HepG2 (cell line): ENCODE data around the gene PRPSAP1. TPM values are rescaled to one million over a fixed set of nuclear protein-coding genes. Genes with fewer than 3 reads are reported as not detected.

ENCODE experiments used
- ATF4 ChIP-seq, 2 experiments: fragments of 450-650 bp in 1 of 2; sonication (generic) in 1 of 2; formaldehyde crosslinking; IDR thresholded peaks; 2 replicates each; pipeline versions ENCODE4 v1.5.0 to v1.8.0; 2020 to 2022; ENCODE audit warnings: mild to moderate bottlenecking in 1 of 2, missing genetic modification reagents in 1 of 2
- FOXP4 ChIP-seq: sonication (generic); formaldehyde crosslinking; IDR thresholded peaks from 2 replicates; pipeline ENCODE4 v1.4.0; 2020; ENCODE audit warnings: missing genetic modification reagents
- GMEB1 ChIP-seq: sonication (generic); formaldehyde crosslinking; IDR thresholded peaks from 2 replicates; pipeline ENCODE4 v1.5.1; 2020; ENCODE audit warnings: missing genetic modification reagents, mild to moderate bottlenecking, borderline replicate concordance
- HMG20A ChIP-seq: IDR thresholded peaks from 2 replicates; pipeline ENCODE4 v1.6.1; 2016; ENCODE audit warnings: borderline replicate concordance
- IRF9 ChIP-seq: sonication (generic); formaldehyde crosslinking; IDR thresholded peaks from 2 replicates; pipeline ENCODE4 v1.8.0; 2022; ENCODE audit warnings: missing genetic modification reagents, mild to moderate bottlenecking, borderline replicate concordance
- KAT8 ChIP-seq: IDR thresholded peaks from 2 replicates; pipeline ENCODE4 v1.6.1; 2016; ENCODE audit warnings: missing genetic modification reagents, missing compliant biosample characterization
- MEF2D ChIP-seq: sonication (generic); formaldehyde crosslinking; IDR thresholded peaks from 2 replicates; pipeline ENCODE4 v1.5.1; 2020; ENCODE audit warnings: mild to moderate bottlenecking, missing genetic modification reagents
- MYC ChIP-seq: sonication (generic); formaldehyde crosslinking; IDR thresholded peaks from 2 replicates; pipeline ENCODE4 v1.9.0; 2021; ENCODE audit warnings: missing genetic modification reagents, borderline replicate concordance
- NFKB2 ChIP-seq: sonication (generic); formaldehyde crosslinking; IDR thresholded peaks from 2 replicates; pipeline ENCODE4 v1.4.0; 2020; ENCODE audit warnings: missing genetic modification reagents, borderline replicate concordance
- PHF8 ChIP-seq: sonication (generic); formaldehyde crosslinking; IDR thresholded peaks from 2 replicates; pipeline ENCODE4 v1.5.0; 2020; ENCODE audit warnings: missing genetic modification reagents
- SAP130 ChIP-seq: IDR thresholded peaks from 2 replicates; pipeline ENCODE4 v1.6.1; 2016; ENCODE audit warnings: low read depth
- SIN3B ChIP-seq: fragments of 150-350 bp; IDR thresholded peaks from 2 replicates; pipeline ENCODE4 v1.6.1; 2014; ENCODE audit warnings: low read length
- SOX13 ChIP-seq, 3 experiments: fragments of 450-650 bp in 1 of 3; sonication (generic) in 1 of 3; formaldehyde crosslinking in 1 of 3; IDR thresholded peaks in 2 of 3; conservative IDR thresholded peaks in 1 of 3; 2 replicates each; pipeline versions ENCODE4 v1.5.0 to v1.6.1; 2016 to 2020; ENCODE audit warnings: antibody characterized with exemption in 1 of 3, mild to moderate bottlenecking in 1 of 3, missing compliant biosample characterization in 1 of 3, missing genetic modification reagents in 1 of 3, moderate library complexity in 1 of 3
- YEATS4 ChIP-seq: sonication (generic); formaldehyde crosslinking; IDR thresholded peaks from 2 replicates; pipeline ENCODE4 v1.4.0; 2020; ENCODE audit warnings: missing genetic modification reagents, borderline replicate concordance
- ZNF142 ChIP-seq: sonication (generic); formaldehyde crosslinking; IDR thresholded peaks from 2 replicates; pipeline ENCODE4 v1.4.0; 2020; ENCODE audit warnings: missing genetic modification reagents
- ZNF343 ChIP-seq: sonication (generic); formaldehyde crosslinking; IDR thresholded peaks from 2 replicates; pipeline ENCODE4 v1.4.0; 2020; ENCODE audit warnings: mild to moderate bottlenecking, missing genetic modification reagents
- polyA plus RNA-seq, 8 experiments: library from polyadenylated mRNA; depleted of rRNA in 3 of 8; stranded (reverse) in 7 of 8; unstranded in 1 of 8; fragments of >200 nt; fragmentation: Illumina TruSeq in 4 of 8; extraction: Trizol in 4 of 8; gene quantifications; 2 replicates each; pipeline versions ENCODE4 v1.2.1 to v1.2.3, GENCODE V29; 2011 to 2016; ENCODE audit warnings: low read depth in 4 of 8, missing spikeins in 1 of 8, mixed read lengths in 1 of 8; ENCODE audit not compliant: insufficient read depth in 1 of 8
- total RNA-seq, 5 experiments: library from RNA; depleted of rRNA; stranded (reverse); fragments of >200 nt; fragmentation: Illumina TruSeq; extraction: Trizol; gene quantifications; 2 replicates each; pipeline ENCODE4 v1.2.3, GENCODE V29; 2016; ENCODE audit warnings: low read depth in 1 of 5

PRPSAP1 gene
- total and polyA plus RNA-seq, 2 of the 13 experiments (the other 11 are each of a cell fraction or from before 2014, with no cell fraction given) = 91.1 to 314 TPM

GRCh38 chr17:76262732-76263344 is 90.9 kb downstream of the PRPSAP1 start (continued):
- TF ChIP-seq MYC (CRISPR knock-in tag) (peak; percentile 44; the same call in 1 of the 2 replicates), NFKB2 (CRISPR knock-in tag) (0 out of 2 replicates have a peak, but pooled peaks have one; percentile 17), MEF2D (CRISPR knock-in tag) (peak; percentile 27; the same call in 1 of the 2 replicates), KAT8 (CRISPR knock-in tag) (0 out of 2 replicates have a peak, but pooled peaks have one; percentile 27), ZNF343 (CRISPR knock-in tag) (no peak), PHF8 (CRISPR knock-in tag) (no peak), SOX13 (IDR thresholded peaks at IDR 0.05) (no peak), SOX13 (CRISPR knock-in tag; conservative IDR thresholded peaks at IDR 0.05 in 1 of 2, IDR thresholded peaks at IDR 0.05 in 1 of 2) (peak in 1 of 2 experiments; percentile 31; a peak in 2 of 4 replicates), SAP130 (CRISPR knock-in tag) (peak; percentile 63), SIN3B (0 out of 2 replicates have a peak, but pooled peaks have one; percentile 40), ZNF142 (no peak), HMG20A (peak; percentile 37; the same call in 1 of the 2 replicates), GMEB1 (0 out of 2 replicates have a peak, but pooled peaks have one; percentile 15), FOXP4 (0 out of 2 replicates have a peak, but pooled peaks have one; percentile 6), YEATS4 (0 out of 2 replicates have a peak, but pooled peaks have one; percentile 19), ATF4 (CRISPR knock-in tag; IDR thresholded peaks at IDR 0.05) (0 out of 4 replicates have a peak, but pooled peaks of 1 of the 2 experiments have one; percentile 26), IRF9 (0 out of 2 replicates have a peak, but pooled peaks have one; percentile 32)
